IMR-90 (cell line): ENCODE results near the gene NOC2L. TPM values are rescaled to one million over a fixed set of nuclear protein-coding genes. Genes with fewer than 3 reads are reported as not detected.

Experiments
- ATAC-seq: fragments of 200-7000 bp; cut with Tn5 transposase; 2 replicates; pipeline ENCODE4 v1.9.1; 2020; ENCODE audit warnings: low read depth, mild to moderate bottlenecking, moderate library complexity
- BruUV-seq: library from RNA; stranded (reverse); fragments of 400-500 nt; replicated peaks from 2 replicates; lab custom pipeline; 2021; lab: Mats Ljungman, UMichigan
- CTCF ChIA-PET: fragments of 300-600 bp; formaldehyde crosslinking; extraction: SDS; loops from one replicate; lab custom pipeline; 2021; ENCODE audit warnings: antibody characterized with exemption; lab: Yijun Ruan, JAX
- POLR2A ChIA-PET: fragments of 300-600 bp; sonication (Branson Sonifier 250); formaldehyde crosslinking; loops from one replicate; lab custom pipeline; 2022; ENCODE audit warnings: antibody characterized with exemption; ENCODE audit not compliant: unreplicated experiment; lab: Charles Lee
- DNase-seq: peaks from one replicate; pipeline ENCODE4 v3.0.0; 2013
- H2AFZ ChIP-seq: replicated peaks from 2 replicates; pipeline ENCODE3; 2013; ENCODE audit warnings: low read length, mild to moderate bottlenecking; ENCODE audit not compliant: poor library complexity
- H2AK5ac ChIP-seq: 2 replicates; pipeline ENCODE4 v1.6.1; 2013; ENCODE audit warnings: low read depth, low read length, inconsistent platforms
- H2AK9ac ChIP-seq: replicated peaks from 2 replicates; pipeline ENCODE3; 2013; ENCODE audit warnings: mild to moderate bottlenecking, low read depth, low read length, moderate library complexity; ENCODE audit not compliant: poor library complexity
- H2BK120ac ChIP-seq: 2 replicates; pipeline ENCODE4 v1.6.1; 2013; ENCODE audit warnings: low read depth, low read length, inconsistent platforms
- H2BK15ac ChIP-seq: 3 replicates; pipeline ENCODE4 v1.6.1; 2013; ENCODE audit warnings: low read depth, low read length, inconsistent platforms
- H2BK20ac ChIP-seq: 2 replicates; pipeline ENCODE4 v1.6.1; 2013; ENCODE audit warnings: low read depth, mild to moderate bottlenecking, inconsistent platforms, low read length, moderate library complexity
- H2BK5ac ChIP-seq: 2 replicates; pipeline ENCODE4 v1.6.1; 2013; ENCODE audit warnings: mild to moderate bottlenecking, low read depth, low read length, inconsistent platforms; ENCODE audit not compliant: poor library complexity, severe bottlenecking
- H3K14ac ChIP-seq: replicated peaks from 2 replicates; pipeline ENCODE4 v1.6.1; 2013; ENCODE audit warnings: low read depth, low read length, inconsistent platforms
- H3K18ac ChIP-seq: 2 replicates; pipeline ENCODE4 v1.6.1; 2013; ENCODE audit warnings: low read depth, low read length, control low read depth
- H3K23ac ChIP-seq: 2 replicates; pipeline ENCODE4 v1.6.1; 2013; ENCODE audit warnings: low read depth, low read length, inconsistent platforms
- H3K27ac ChIP-seq: 2 replicates; pipeline ENCODE4 v1.5.1; 2013; ENCODE audit warnings: mild to moderate bottlenecking, control low read depth, low read length; ENCODE audit not compliant: insufficient read depth
- H3K27me3 ChIP-seq: 2 replicates; pipeline ENCODE4 v1.6.1; 2013; ENCODE audit warnings: low read length; ENCODE audit not compliant: control insufficient read depth, insufficient read depth
- H3K36me3 ChIP-seq: 2 replicates; pipeline ENCODE4 v1.6.1; 2013; ENCODE audit warnings: low read length, mixed read lengths; ENCODE audit not compliant: control insufficient read depth, insufficient read depth
- H3K4ac ChIP-seq: 2 replicates; pipeline ENCODE4 v1.6.1; 2013; ENCODE audit warnings: low read depth, low read length, inconsistent platforms
- H3K4me1 ChIP-seq: 2 replicates; pipeline ENCODE4 v1.6.1; 2013; ENCODE audit warnings: low read length, mixed read lengths; ENCODE audit not compliant: control insufficient read depth, insufficient read depth
- H3K4me2 ChIP-seq: 2 replicates; pipeline ENCODE4 v1.6.1; 2013; ENCODE audit warnings: low read depth, mild to moderate bottlenecking, control low read depth, low read length, moderate library complexity
- H3K4me3 ChIP-seq: 2 replicates; pipeline ENCODE4 v1.5.1; 2013; ENCODE audit warnings: low read depth, mild to moderate bottlenecking, control low read depth, low read length, moderate library complexity; ENCODE audit not compliant: insufficient read depth
- H3K56ac ChIP-seq: 2 replicates; pipeline ENCODE4 v1.6.1; 2013; ENCODE audit warnings: low read length, inconsistent platforms; ENCODE audit not compliant: insufficient read depth; ENCODE audit errors: extremely low read depth
- H3K79me1 ChIP-seq, 2 experiments: 2 replicates each; pipeline ENCODE4 v1.6.1; 2013; ENCODE audit warnings: low read length in 2 of 2, inconsistent platforms in 1 of 2, low read depth in 1 of 2
- H3K9ac ChIP-seq: 2 replicates; pipeline ENCODE4 v1.6.1; 2013; ENCODE audit warnings: low read depth, low read length, control low read depth
- H3K9me1 ChIP-seq: 2 replicates; pipeline ENCODE4 v1.6.1; 2013; ENCODE audit warnings: low read length, inconsistent platforms; ENCODE audit not compliant: insufficient read depth
- H3K9me3 ChIP-seq: 2 replicates; pipeline ENCODE4 v1.6.1; 2013; ENCODE audit warnings: low read length; ENCODE audit not compliant: control insufficient read depth, insufficient read depth
- H4K20me1 ChIP-seq: 2 replicates; pipeline ENCODE4 v1.6.1; 2013; ENCODE audit warnings: low read length, inconsistent platforms; ENCODE audit not compliant: insufficient read depth
- H4K5ac ChIP-seq: 2 replicates; pipeline ENCODE4 v1.6.1; 2013; ENCODE audit warnings: mild to moderate bottlenecking, low read depth, low read length, control low read depth
- H4K8ac ChIP-seq, 2 experiments: 2 replicates each; pipeline ENCODE4 v1.6.1; 2013; ENCODE audit warnings: low read depth in 2 of 2, low read length in 2 of 2, control low read depth in 1 of 2, inconsistent platforms in 1 of 2
- H4K91ac ChIP-seq: 2 replicates; pipeline ENCODE4 v1.6.1; 2013; ENCODE audit warnings: low read depth, low read length, inconsistent platforms; ENCODE audit not compliant: insufficient read depth
- FOS ChIP-seq: fragments of 150-350 bp; IDR thresholded peaks from 2 replicates; pipeline ENCODE4 v1.6.1; 2016; ENCODE audit warnings: low read depth, low read length
- POLR2A ChIP-seq: IDR thresholded peaks from 2 replicates; pipeline ENCODE4 v1.6.1; 2012; ENCODE audit warnings: mild to moderate bottlenecking, low read depth, low read length
- WGBS, 2 experiments: methylation state at CpG; one replicate each; pipeline versions ENCODE4 v1.1.5 to v1.1.7; 2013; ENCODE audit warnings: missing lambda C conversion rate in 2 of 2; ENCODE audit not compliant: insufficient read length in 1 of 2; ENCODE audit errors: extremely low coverage in 2 of 2; 5-methylcytosine and 5-hydroxymethylcytosine counted together
- dilution Hi-C: fragments of 300-500 bp; cut with HindIII; formaldehyde crosslinking; loops from one replicate; pipeline ENCODE4 v1.14.3; 2018; ENCODE audit warnings: low sequenced_read_pairs; ENCODE audit not compliant: unreplicated experiment
- in situ Hi-C: fragments of 300-500 bp; cut with MboI; formaldehyde crosslinking; loops from 3 replicates; pipeline ENCODE4 v1.14.3; 2019; ENCODE audit warnings: low sequenced_read_pairs, inconsistent platforms, mixed read lengths
- intact Hi-C: fragments of 100-400 bp; cut with micrococcal nuclease; formaldehyde crosslinking; loops from 2 replicates; pipeline ENCODE4 v1.10.0; 2022
- polyA plus RNA-seq, 3 experiments: library from polyadenylated mRNA; depleted of rRNA; stranded (reverse); fragments of >200 nt; gene quantifications; 2 replicates each; pipeline ENCODE4 v1.2.3, GENCODE V29; 2012; ENCODE audit warnings: low replicate concordance in 1 of 3
- total RNA-seq: library from RNA; depleted of rRNA; stranded (reverse); fragments of >200 nt; gene quantifications from 2 replicates; pipeline ENCODE4 v1.2.3, GENCODE V29; 2012
- TF ChIP-seq, protein P1 (sequence below): fragments of 150-350 bp; IDR thresholded peaks from 2 replicates; pipeline ENCODE4 v1.6.1; 2017; ENCODE audit warnings: mild to moderate bottlenecking, antibody characterized with exemption, low read length, low read depth
- TF ChIP-seq, protein P2 (sequence below): conservative IDR thresholded peaks from 2 replicates; pipeline ENCODE4 v1.5.1; 2012; ENCODE audit warnings: mild to moderate bottlenecking, low read depth, low read length, improper control_type of control experiment

The NOC2L gene
- total and polyA plus RNA-seq, 2 of the 4 experiments (the other 2 are of a cell fraction), result 74.2 to 106 TPM

DNA sequence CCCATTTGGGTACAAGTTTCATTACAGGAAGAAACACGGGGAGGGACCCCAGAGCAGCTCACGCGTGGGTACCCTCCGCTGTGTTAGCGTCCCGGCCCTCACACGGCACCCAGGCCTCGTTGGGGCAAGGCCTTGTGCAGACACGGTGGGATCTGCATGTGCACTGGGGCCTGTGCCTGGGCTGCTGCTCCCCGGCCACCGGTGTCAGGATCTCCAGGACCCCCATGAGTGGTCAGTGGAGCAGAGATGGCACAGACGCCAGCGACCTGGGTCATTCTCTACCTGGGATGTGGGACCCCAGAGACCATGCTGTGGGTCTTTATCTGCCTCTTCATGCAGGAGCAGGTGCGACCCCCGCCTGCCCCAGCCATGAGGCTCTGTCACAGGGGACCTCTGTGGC is 40.7 kb downstream of the NOC2L start:
- CTCF ChIA-PET, result no interaction called here
- Histone ChIP-seq H2BK15ac (no peak overlapping the region), H3K4me1 (peaks cover 22% of the 10 kb centered on the region), H3K79me1 (peaks cover 4 to 14% of the 10 kb centered on the region in 2 experiments; a peak in 1 of 4 replicates), H3K18ac (no peak overlapping the region), H3K27me3 (no peaks in the 10 kb centered on the region; the same call in 1 of the 2 replicates), H3K36me3 (peaks cover 2% of the 10 kb centered on the region; the same call in 1 of the 2 replicates), H3K9me1 (peaks cover 5% of the 10 kb centered on the region), H2AK9ac (no peak overlapping the region), H3K9ac (no peak overlapping the region), H2AFZ (no peak overlapping the region), H4K8ac (no peak overlapping the region), H4K20me1 (peaks cover 3% of the 10 kb centered on the region), H3K23ac (no peak overlapping the region), H3K27ac (no peak overlapping the region), H2BK5ac (no peak overlapping the region), H3K4me3 (no peak overlapping the region), H3K4ac (no peak overlapping the region), H2BK20ac (no peak overlapping the region), H3K14ac (no peak overlapping the region), H4K5ac (no peak overlapping the region), H3K56ac (no peak overlapping the region), H4K91ac (no peak overlapping the region), H2BK120ac (no peak overlapping the region), H3K9me3 (no peaks in the 10 kb centered on the region), H2AK5ac (no peak overlapping the region), H3K4me2 (no peak overlapping the region)
- no peak for DNase-seq
- in situ Hi-C loops, result no loop called here
- POLR2A ChIA-PET, result interaction anchor here (1.0 kb wide), 1 partner anchor 14 kb away, joined by 3 read pairs; no protein-coding TSS in a partner anchor
- BruUV-seq, result no TSS peak
- intact Hi-C loops, result no loop called here
- ATAC-seq, result no peak
- dilution Hi-C loops, result no loop called here
- TF ChIP-seq POLR2A (no peak), FOS (no peak)
- TF ChIP-seq, protein P1, sequence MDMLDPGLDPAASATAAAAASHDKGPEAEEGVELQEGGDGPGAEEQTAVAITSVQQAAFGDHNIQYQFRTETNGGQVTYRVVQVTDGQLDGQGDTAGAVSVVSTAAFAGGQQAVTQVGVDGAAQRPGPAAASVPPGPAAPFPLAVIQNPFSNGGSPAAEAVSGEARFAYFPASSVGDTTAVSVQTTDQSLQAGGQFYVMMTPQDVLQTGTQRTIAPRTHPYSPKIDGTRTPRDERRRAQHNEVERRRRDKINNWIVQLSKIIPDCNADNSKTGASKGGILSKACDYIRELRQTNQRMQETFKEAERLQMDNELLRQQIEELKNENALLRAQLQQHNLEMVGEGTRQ, result no peak
- TF ChIP-seq, protein P2, sequence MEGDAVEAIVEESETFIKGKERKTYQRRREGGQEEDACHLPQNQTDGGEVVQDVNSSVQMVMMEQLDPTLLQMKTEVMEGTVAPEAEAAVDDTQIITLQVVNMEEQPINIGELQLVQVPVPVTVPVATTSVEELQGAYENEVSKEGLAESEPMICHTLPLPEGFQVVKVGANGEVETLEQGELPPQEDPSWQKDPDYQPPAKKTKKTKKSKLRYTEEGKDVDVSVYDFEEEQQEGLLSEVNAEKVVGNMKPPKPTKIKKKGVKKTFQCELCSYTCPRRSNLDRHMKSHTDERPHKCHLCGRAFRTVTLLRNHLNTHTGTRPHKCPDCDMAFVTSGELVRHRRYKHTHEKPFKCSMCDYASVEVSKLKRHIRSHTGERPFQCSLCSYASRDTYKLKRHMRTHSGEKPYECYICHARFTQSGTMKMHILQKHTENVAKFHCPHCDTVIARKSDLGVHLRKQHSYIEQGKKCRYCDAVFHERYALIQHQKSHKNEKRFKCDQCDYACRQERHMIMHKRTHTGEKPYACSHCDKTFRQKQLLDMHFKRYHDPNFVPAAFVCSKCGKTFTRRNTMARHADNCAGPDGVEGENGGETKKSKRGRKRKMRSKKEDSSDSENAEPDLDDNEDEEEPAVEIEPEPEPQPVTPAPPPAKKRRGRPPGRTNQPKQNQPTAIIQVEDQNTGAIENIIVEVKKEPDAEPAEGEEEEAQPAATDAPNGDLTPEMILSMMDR, result no peak
- WGBS, 2 experiments, result no CpG with 5 or more reads among the region's 15 CpGs
